Measurements from ENCODE around the gene SLC15A1. TPM values are rescaled to one million over a fixed set of nuclear protein-coding genes. Genes with fewer than 3 reads are reported as not detected.

SLC15A1 gene
- total RNA-seq, 4 donors from 2014 or later: not detected

DNA sequence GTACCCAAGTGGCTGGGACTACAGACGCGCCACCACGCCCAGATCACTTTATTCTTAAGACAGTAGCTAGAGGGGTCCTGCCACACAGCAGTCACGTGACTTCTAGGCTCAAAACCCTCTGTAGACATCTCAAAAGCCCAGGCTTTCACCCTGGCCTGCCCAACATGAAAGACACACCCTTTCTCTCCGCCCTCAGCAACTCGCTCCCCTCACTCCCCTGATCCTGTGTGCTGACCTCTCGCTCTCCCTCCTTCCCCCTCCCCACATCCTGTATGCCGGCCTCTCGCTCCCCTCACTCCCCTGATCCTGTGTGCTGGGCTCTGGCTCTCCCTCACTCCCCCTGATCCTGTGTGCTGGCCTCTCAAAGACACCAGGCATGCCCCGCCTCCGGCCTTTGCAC, 77.4 kb downstream of the SLC15A1 start:
- TF ChIP-seq, protein P1, sequence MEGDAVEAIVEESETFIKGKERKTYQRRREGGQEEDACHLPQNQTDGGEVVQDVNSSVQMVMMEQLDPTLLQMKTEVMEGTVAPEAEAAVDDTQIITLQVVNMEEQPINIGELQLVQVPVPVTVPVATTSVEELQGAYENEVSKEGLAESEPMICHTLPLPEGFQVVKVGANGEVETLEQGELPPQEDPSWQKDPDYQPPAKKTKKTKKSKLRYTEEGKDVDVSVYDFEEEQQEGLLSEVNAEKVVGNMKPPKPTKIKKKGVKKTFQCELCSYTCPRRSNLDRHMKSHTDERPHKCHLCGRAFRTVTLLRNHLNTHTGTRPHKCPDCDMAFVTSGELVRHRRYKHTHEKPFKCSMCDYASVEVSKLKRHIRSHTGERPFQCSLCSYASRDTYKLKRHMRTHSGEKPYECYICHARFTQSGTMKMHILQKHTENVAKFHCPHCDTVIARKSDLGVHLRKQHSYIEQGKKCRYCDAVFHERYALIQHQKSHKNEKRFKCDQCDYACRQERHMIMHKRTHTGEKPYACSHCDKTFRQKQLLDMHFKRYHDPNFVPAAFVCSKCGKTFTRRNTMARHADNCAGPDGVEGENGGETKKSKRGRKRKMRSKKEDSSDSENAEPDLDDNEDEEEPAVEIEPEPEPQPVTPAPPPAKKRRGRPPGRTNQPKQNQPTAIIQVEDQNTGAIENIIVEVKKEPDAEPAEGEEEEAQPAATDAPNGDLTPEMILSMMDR (IDR thresholded peaks at IDR 0.05; ENCODE audit: low read depth): no peak

DNA sequence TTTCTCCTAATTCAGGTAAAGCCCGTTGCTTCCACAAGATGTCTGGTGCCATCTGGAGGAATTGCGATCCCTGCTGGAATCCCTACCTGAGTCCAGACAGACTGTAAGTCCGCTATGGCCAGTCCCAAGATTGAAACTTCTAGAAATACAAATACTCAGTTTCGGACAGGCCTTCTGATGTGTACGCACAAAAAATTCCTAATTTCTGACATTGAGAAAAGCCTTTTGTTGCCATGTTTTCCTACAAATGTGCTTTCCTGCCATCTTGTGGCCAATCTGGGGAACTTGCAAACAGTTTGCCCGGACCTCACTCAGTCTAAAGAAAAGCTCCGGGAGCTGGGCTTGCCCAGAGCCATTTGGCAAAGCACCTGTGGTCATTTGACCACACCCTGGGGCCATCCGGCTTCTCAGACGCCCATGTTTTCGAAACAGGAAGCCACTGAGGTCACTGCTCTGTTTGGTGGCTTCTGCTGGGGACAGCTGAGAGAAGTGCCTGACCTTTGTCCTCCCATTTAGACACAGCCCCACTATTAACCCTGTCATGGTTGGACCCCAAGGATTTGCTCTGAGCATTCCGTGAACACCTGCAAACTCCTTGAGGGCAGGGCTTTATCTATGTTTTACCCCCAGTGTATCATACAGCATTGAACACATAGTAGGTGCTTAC, 79.4 kb downstream of the SLC15A1 start:
- TF ChIP-seq, protein P1 (IDR thresholded peaks at IDR 0.05; ENCODE audit: low read depth): no peak

DNA sequence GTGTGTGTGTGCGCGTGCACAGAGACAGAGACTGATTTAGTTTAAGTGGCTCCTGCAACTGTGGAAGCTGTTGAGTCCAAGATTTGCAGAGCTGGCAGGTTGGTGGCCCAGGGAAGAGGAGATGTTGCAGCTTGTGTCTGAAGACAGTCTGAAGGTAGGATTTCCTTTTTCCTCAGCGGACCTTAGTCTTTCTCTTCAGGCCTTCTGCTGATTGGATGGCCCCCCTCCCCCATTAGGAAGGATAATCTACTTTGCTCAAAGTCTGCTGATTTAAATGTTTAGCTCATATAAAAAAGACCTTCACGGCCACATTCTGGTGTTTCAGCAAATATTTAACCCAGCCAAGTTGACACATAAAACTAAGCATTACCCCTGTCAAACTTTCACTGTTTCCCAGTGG, 84.3 kb downstream of the SLC15A1 start:
- TF ChIP-seq, protein P1 (IDR thresholded peaks at IDR 0.05; ENCODE audit: low read depth): no peak

DNA sequence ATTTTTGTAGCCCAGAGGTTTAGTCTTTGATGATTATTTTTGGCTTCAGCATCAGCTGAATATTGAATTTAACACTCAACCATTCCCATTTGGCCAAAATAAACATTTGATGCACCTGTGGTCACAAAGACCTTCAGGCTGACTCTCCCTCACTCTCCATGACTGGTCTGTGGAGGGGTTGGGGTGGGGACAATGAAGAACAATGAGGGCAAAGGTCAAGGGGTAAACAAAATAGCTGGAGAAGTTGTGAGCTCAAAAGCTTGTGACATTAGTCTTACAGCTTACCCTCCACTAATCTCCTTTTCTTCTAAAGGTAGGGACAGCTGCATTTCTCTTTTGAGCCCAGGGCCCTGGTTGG, 86.9 kb downstream of the SLC15A1 start:
- TF ChIP-seq, protein P1 (IDR thresholded peaks at IDR 0.05; ENCODE audit: low read depth): no peak

DNA sequence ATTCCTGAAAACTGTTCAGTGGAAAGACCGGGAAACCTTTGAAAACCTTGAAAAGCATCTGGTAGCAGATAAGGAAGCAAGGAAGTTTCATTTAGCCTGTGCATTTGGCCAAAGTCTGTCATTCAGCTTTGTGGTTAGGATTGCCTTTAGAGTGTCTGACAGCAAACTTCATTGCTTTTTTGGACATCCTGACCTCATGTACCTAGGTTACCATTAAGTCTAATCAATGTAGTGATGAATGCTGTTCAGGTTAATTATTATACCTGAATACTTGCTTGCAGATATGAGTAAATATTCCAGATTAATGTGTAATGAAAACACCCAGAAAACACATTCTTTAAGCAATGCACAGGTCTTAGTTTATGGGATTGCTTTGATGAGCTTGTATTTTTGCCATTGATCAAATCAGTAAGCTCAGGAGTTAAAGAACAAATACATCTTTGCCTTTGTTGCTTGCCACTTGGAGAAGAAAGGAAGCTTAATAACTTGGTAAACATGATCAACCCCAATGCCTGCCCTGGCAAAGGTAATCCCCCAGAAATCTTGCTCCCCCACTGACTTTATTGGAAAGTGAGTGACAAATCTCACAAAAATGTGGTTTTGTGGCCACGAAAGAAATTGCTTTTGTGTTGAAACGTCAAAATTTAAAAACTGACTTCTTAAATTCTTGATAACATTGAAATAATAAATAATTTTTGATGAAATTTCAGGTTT, 87.4 kb downstream of the SLC15A1 start:
- TF ChIP-seq, protein P1 (IDR thresholded peaks at IDR 0.05; ENCODE audit: low read depth): no peak

DNA sequence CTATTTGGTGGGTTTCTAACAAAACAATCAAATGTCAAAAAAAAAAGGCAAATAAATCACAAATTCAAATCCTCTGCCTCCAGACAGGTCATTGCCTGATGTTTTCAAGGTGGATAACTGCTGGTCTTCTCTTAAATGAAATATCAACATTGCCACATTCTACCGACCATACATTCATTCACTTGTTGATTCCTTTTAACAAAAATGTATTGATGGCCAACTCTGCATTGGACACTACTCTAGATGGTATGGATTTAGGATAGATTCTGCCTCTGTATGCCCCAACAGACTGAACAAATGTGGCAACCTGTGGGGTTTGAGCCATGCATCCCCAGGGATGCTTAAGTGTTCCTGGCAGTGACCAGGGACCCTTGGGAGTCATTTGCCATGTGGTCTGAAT, 88.0 kb downstream of the SLC15A1 start:
- TF ChIP-seq, protein P1 (IDR thresholded peaks at IDR 0.05; ENCODE audit: low read depth): no peak

DNA sequence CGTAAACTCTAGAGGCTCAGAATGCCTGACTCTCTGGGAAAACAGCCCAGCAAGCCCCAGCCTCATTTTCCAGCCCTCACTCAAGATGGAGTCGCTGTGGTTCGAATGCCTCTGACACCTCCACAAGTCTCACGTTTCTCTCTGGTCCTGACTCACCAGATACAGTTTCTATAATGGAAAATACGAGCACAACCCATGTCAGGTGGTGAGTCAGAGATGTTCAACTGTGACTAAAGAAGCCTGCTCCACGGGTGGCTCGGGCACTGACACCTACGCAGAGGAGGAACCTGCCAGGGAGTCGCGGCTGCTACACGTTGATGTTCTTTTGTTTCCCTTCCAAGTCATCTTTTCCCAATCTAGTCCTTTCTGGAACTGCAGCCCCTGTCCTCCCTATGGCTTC, 88.4 kb downstream of the SLC15A1 start:
- TF ChIP-seq, protein P1 (IDR thresholded peaks at IDR 0.05; ENCODE audit: low read depth): no peak

Data from subcutaneous adipose tissue (tissue), 4 donors.